ENCODE results near the gene PABPN1L. TPM values are rescaled to one million over a fixed set of nuclear protein-coding genes. Genes with fewer than 3 reads are reported as not detected.

The PABPN1L gene
- total RNA-seq, 1 experiment from 2014 or later = not detected

- no peak for TF ChIP-seq CTCF (conservative IDR thresholded peaks at IDR 0.05)
- H2AK5ac ChIP-seq (ENCODE audit: insufficient read length, low read length) = no peak overlapping the region
- H3K4me2 ChIP-seq (ENCODE audit: insufficient read depth, insufficient read length, low read length) = no peak overlapping the region
- H3K79me1 ChIP-seq (ENCODE audit: insufficient read depth, low read depth, low read length, poor library complexity, severe bottlenecking) = no peaks in the 10 kb centered on the region
- H3K23ac ChIP-seq (ENCODE audit: insufficient read length, low read depth, low read length) = no peak overlapping the region
- DNase-seq = no peak
- H3K79me2 ChIP-seq (ENCODE audit: insufficient read depth, low read length) = no peaks in the 10 kb centered on the region
- H2BK120ac ChIP-seq (ENCODE audit: low read depth, low read length, poor library complexity, severe bottlenecking) = no peak overlapping the region
- H3K9ac ChIP-seq (ENCODE audit: extremely low read depth, insufficient read length, low read length) = no peak overlapping the region
- no peak overlapping the region for H2AFZ ChIP-seq (ENCODE audit: low read length)
- no peaks in the 10 kb centered on the region for H3K23me2 ChIP-seq (ENCODE audit: insufficient read length, low read depth, low read length, poor library complexity, severe bottlenecking)
- H3K14ac ChIP-seq (ENCODE audit: insufficient read depth, low read length) = peak overlapping the region; percentile 16; the same call in 1 of the 2 replicates
- H2BK20ac ChIP-seq (ENCODE audit: low read depth, low read length, poor library complexity, severe bottlenecking) = no peak overlapping the region
- no peak overlapping the region for H4K91ac ChIP-seq (ENCODE audit: insufficient read length, low read depth, low read length)
- H3K27me3 ChIP-seq (ENCODE audit: insufficient read depth, low read length) = no peaks in the 10 kb centered on the region
- H3K18ac ChIP-seq (ENCODE audit: insufficient read length, low read depth, low read length) = no peak overlapping the region
- no peak overlapping the region for H3K4ac ChIP-seq (ENCODE audit: low read depth, low read length)
- H4K5ac ChIP-seq (ENCODE audit: insufficient read length, low read depth, low read length) = no peak overlapping the region
- H3K4me3 Mint-ChIP-seq = no peak overlapping the region; a peak in 1 of 5 replicates
- no peaks in the 10 kb centered on the region for H3K4me1 ChIP-seq (ENCODE audit: insufficient read depth, low read length)
- H3K27ac ChIP-seq (ENCODE audit: insufficient read length, low read depth, low read length) = no peak overlapping the region
- no peak overlapping the region for H3T11ph ChIP-seq (ENCODE audit: low read length)
- no peak overlapping the region; the same call in 1 of the 2 replicates for H2BK15ac ChIP-seq (ENCODE audit: low read depth, low read length)
- no peak overlapping the region for H2BK12ac ChIP-seq (ENCODE audit: insufficient read length, low read depth, low read length)
- H3K56ac ChIP-seq (ENCODE audit: insufficient read length, low read depth, low read length) = no peak overlapping the region
- H3K4me1 Mint-ChIP-seq = peaks cover 0 to 11% of the 10 kb centered on the region in 2 experiments; a peak in 1 of 4 replicates
- no peaks in the 10 kb centered on the region for H3K36me3 Mint-ChIP-seq (ENCODE audit: insufficient read depth in 1 of 3, low read depth in 3 of 3)
- H3K27ac Mint-ChIP-seq = no peak overlapping the region
- H4K8ac ChIP-seq (replicated peaks; ENCODE audit: insufficient read length, low read depth, low read length) = no peak overlapping the region
- no peaks in the 10 kb centered on the region for H3K9me3 ChIP-seq (ENCODE audit: control insufficient read depth, low read depth, low read length)
- H3K9me3 Mint-ChIP-seq = no peaks in the 10 kb centered on the region
- no peaks in the 10 kb centered on the region for H4K20me1 ChIP-seq (ENCODE audit: control insufficient read depth, insufficient read depth, insufficient read length)
- H2BK5ac ChIP-seq (ENCODE audit: insufficient read length, low read length) = no peak overlapping the region
- WGBS (ENCODE audit: extremely low coverage, insufficient read length, low lambda C conversion rate) = no CpG with 5 or more reads among the region's 36 CpGs
- H3K27me3 Mint-ChIP-seq (ENCODE audit: low read depth) = no peaks in the 10 kb centered on the region
Measured at GRCh38 chr16:88880226-88881006, 14.0 kb upstream of the PABPN1L start.
